ENCODE data around the gene NCS1.
A peak's percentile ranks its signal among the peaks of the same experiment; 100 is the strongest.

The NCS1 gene

DNA sequence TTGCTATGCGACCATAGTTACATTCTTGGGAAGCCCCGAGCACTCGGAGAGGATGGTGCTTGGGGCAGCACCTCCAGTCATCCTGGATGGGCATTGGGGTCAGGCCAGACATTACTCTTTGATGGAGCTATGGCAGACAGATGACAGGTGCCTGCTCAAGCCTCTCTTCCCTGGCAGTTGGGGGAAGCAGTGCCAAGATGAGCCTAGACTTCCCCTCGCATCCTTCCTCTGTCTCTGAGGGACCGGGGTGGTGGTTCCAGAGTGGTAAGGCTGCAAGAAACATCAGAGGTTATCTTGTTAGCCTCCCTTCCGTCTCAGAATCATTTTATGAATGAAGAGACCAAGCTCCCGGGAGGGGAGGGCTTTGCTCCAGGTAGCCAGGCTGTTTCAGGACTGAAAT is 90.6 kb downstream of the NCS1 start:
- H3K4me3 ChIP-seq (ENCODE audit: low read depth, low read length): no peak overlapping the region
- CTCF ChIA-PET: interaction anchor here (0.5 to 0.9 kb wide), 3 partner anchors 10 to 65 kb away, joined by 3 to 5 read pairs (median 5); no protein-coding TSS in a partner anchor
- H3K9me3 ChIP-seq (ENCODE audit: control insufficient read depth, insufficient read depth, low read depth, low read length): no peaks in the 10 kb centered on the region
- no peaks in the 10 kb centered on the region for H3K36me3 ChIP-seq (ENCODE audit: control insufficient read depth in 2 of 2, insufficient read depth in 1 of 2, low read length in 2 of 2)
- H3K27ac ChIP-seq (ENCODE audit: extremely low read depth, low read depth, low read length): no peak overlapping the region
- TF ChIP-seq, protein P1, sequence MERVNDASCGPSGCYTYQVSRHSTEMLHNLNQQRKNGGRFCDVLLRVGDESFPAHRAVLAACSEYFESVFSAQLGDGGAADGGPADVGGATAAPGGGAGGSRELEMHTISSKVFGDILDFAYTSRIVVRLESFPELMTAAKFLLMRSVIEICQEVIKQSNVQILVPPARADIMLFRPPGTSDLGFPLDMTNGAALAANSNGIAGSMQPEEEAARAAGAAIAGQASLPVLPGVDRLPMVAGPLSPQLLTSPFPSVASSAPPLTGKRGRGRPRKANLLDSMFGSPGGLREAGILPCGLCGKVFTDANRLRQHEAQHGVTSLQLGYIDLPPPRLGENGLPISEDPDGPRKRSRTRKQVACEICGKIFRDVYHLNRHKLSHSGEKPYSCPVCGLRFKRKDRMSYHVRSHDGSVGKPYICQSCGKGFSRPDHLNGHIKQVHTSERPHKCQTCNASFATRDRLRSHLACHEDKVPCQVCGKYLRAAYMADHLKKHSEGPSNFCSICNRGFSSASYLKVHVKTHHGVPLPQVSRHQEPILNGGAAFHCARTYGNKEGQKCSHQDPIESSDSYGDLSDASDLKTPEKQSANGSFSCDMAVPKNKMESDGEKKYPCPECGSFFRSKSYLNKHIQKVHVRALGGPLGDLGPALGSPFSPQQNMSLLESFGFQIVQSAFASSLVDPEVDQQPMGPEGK (tag by site-specific recombination; IDR thresholded peaks at IDR 0.05): no peak
- TF ChIP-seq ZNF426 (tag by site-specific recombination; IDR thresholded peaks at IDR 0.05) (no peak), ZNF114 (tag by site-specific recombination; IDR thresholded peaks at IDR 0.05) (no peak), ZNF335 (tag by site-specific recombination; conservative IDR thresholded peaks at IDR 0.05) (no peak), ZBTB8A (tag by site-specific recombination; IDR thresholded peaks at IDR 0.05) (no peak), ZNF404 (tag by site-specific recombination; IDR thresholded peaks at IDR 0.05) (no peak)
- no peaks in the 10 kb centered on the region for H3K4me1 ChIP-seq (ENCODE audit: control insufficient read depth, insufficient read depth, low read length)
- POLR2A ChIA-PET: no interaction called here

DNA sequence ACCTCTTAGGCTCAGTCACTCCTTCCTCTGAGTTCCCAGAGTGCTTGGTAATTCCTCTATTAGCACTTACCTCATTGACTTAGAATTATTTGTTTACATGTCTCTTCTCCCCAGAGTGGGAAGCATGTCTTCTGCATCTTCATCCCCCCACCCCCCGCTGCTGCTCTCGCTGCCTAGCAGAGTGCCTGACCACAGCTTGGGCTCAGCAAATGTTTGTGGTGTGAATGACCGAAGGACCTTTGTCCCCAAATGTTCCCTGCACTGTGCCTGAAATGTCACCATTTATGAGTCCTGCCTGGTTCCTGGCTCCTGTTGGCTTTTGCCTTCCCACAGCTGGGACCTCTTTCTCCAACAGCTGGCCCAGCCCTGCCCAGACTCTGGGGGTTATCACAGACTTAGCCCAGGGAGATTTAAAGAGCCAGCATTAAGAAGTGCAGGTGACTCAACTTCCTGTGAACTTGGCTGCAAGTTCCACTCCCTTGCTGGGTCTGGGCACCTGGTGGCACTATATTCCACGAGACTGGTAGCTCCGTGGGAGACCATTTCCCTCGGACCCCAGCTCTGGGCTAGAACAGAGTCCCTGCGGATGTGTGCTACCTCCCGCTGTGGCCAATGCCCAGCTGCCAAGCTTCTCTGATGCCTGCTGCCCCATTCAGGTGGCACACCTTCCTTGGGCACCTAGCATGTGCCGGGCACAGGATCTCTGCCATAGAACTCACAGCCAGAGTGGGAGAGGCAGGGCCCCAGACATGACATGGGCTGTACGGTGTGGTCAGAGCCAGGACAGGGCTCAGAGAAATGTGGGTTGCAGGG is 91.6 kb downstream of the NCS1 start:
- Histone ChIP-seq H3K9me3 (ENCODE audit: control insufficient read depth, insufficient read depth, low read depth, low read length) (no peaks in the 10 kb centered on the region), H3K4me3 (ENCODE audit: low read depth, low read length) (no peak overlapping the region)
- POLR2A ChIA-PET: interaction anchor here (0.9 kb wide), 1 partner anchor 12 kb away, joined by 3 read pairs; no protein-coding TSS in a partner anchor

More for the DNA sequence above, 91.6 kb downstream of the NCS1 start:
- CTCF ChIA-PET: interaction anchor here (0.7 to 1.4 kb wide), 11 partner anchors 9 to 211 kb away, joined by 3 to 6 read pairs (median 4); no protein-coding TSS in a partner anchor
- Histone ChIP-seq H3K27ac (ENCODE audit: extremely low read depth, low read depth, low read length) (no peak overlapping the region), H3K36me3 (ENCODE audit: control insufficient read depth in 2 of 2, insufficient read depth in 1 of 2, low read length in 2 of 2) (no peaks in the 10 kb centered on the region), H3K4me1 (ENCODE audit: control insufficient read depth, insufficient read depth, low read length) (no peaks in the 10 kb centered on the region)
- TF ChIP-seq, protein P2, sequence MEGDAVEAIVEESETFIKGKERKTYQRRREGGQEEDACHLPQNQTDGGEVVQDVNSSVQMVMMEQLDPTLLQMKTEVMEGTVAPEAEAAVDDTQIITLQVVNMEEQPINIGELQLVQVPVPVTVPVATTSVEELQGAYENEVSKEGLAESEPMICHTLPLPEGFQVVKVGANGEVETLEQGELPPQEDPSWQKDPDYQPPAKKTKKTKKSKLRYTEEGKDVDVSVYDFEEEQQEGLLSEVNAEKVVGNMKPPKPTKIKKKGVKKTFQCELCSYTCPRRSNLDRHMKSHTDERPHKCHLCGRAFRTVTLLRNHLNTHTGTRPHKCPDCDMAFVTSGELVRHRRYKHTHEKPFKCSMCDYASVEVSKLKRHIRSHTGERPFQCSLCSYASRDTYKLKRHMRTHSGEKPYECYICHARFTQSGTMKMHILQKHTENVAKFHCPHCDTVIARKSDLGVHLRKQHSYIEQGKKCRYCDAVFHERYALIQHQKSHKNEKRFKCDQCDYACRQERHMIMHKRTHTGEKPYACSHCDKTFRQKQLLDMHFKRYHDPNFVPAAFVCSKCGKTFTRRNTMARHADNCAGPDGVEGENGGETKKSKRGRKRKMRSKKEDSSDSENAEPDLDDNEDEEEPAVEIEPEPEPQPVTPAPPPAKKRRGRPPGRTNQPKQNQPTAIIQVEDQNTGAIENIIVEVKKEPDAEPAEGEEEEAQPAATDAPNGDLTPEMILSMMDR (tag by site-specific recombination; IDR thresholded peaks at IDR 0.05): peak; percentile 64
- TF ChIP-seq ZNF350 (tag by site-specific recombination; IDR thresholded peaks at IDR 0.05) (no peak), GLIS1 (tag by site-specific recombination; IDR thresholded peaks at IDR 0.05) (peak; percentile 60), ZIC2 (tag by site-specific recombination; IDR thresholded peaks at IDR 0.05) (peak; percentile 34; the same call in 1 of the 2 replicates), ZNF335 (tag by site-specific recombination; conservative IDR thresholded peaks at IDR 0.05) (peak; percentile 37), ZNF654 (tag by site-specific recombination; IDR thresholded peaks at IDR 0.05; ENCODE audit: low read depth) (peak; percentile 25; the same call in 1 of the 2 replicates), ZNF214 (tag by site-specific recombination; IDR thresholded peaks at IDR 0.05; ENCODE audit: borderline replicate concordance) (no peak)
- TF ChIP-seq, protein P3, sequence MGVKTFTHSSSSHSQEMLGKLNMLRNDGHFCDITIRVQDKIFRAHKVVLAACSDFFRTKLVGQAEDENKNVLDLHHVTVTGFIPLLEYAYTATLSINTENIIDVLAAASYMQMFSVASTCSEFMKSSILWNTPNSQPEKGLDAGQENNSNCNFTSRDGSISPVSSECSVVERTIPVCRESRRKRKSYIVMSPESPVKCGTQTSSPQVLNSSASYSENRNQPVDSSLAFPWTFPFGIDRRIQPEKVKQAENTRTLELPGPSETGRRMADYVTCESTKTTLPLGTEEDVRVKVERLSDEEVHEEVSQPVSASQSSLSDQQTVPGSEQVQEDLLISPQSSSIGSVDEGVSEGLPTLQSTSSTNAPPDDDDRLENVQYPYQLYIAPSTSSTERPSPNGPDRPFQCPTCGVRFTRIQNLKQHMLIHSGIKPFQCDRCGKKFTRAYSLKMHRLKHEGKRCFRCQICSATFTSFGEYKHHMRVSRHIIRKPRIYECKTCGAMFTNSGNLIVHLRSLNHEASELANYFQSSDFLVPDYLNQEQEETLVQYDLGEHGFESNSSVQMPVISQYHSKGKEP (tag by site-specific recombination; IDR thresholded peaks at IDR 0.05): no peak
